Psoas muscle (tissue), 8 donors: Measurements from ENCODE around the gene CYP4F8. TPM values are rescaled to one million over a fixed set of nuclear protein-coding genes. Genes with fewer than 3 reads are reported as not detected.

Source experiments
- ATAC-seq, 4 donors: fragments of 200-7000 bp; cut with Tn5 transposase; one replicate each; pipeline ENCODE4 v1.9.1; 2020; ENCODE audit warnings: moderate library complexity in 3 of 4, mild to moderate bottlenecking in 2 of 4
- DNase-seq, 2 donors: peaks; one replicate each; pipeline ENCODE4 v3.0.0-alpha.2; 2020
- H3K27ac ChIP-seq: fragments of 200-600 bp; one replicate; pipeline ENCODE4 v1.8.0; 2022
- H3K27me3 ChIP-seq, 3 donors: fragments of 200-600 bp in 1 of 3; one replicate each; pipeline versions ENCODE4 v1.6.1 to v1.8.0; 2013 to 2022; ENCODE audit warnings: low read length in 2 of 3, mild to moderate bottlenecking in 2 of 3, moderate library complexity in 1 of 3; ENCODE audit not compliant: insufficient read depth in 3 of 3
- H3K36me3 ChIP-seq, 2 donors: fragments of 200-600 bp in 1 of 2; one replicate each; pipeline versions ENCODE4 v1.6.1 to v1.8.0; 2013 to 2022; ENCODE audit warnings: low read depth in 1 of 2, mild to moderate bottlenecking in 1 of 2, moderate library complexity in 1 of 2; ENCODE audit not compliant: insufficient read depth in 1 of 2
- H3K4me1 ChIP-seq: fragments of 200-600 bp; one replicate; pipeline ENCODE4 v1.8.0; 2022
- H3K4me3 ChIP-seq: fragments of 200-600 bp; one replicate; pipeline ENCODE4 v1.8.0; 2022; ENCODE audit warnings: mild to moderate bottlenecking
- H3K9me3 ChIP-seq: fragments of 200-600 bp; one replicate; pipeline ENCODE4 v1.8.0; 2022
- WGBS, 3 donors: extraction: QIAGEN DNeasy Blood & Tissue Kit; methylation state at CpG; one replicate each; pipeline versions ENCODE4 v1.1.6 to v1.1.7; 2013; 5-methylcytosine and 5-hydroxymethylcytosine counted together
- intact Hi-C, 2 donors: fragments of 100-400 bp; cut with DNase I; formaldehyde crosslinking; loops; one replicate each; pipeline versions ENCODE4 v1.11.0 to v1.14.2; 2022
- polyA plus RNA-seq, 3 donors: library from polyadenylated mRNA; stranded (reverse); fragments of 200-250 nt; gene quantifications; one replicate each; pipeline ENCODE4 v1.2.3, GENCODE V29; 2013
- total RNA-seq, 4 donors: library from RNA; stranded (reverse); fragmentation: NEBNext Ultra II Directional in 2 of 4; extraction: Animal tissue kit (Norgen Biotek cat#: 25700) in 2 of 4; gene quantifications; one replicate each; pipeline versions ENCODE4 v1.2.1 to v1.2.4, GENCODE V29; 2021 to 2023
- TF ChIP-seq, protein P1 (sequence below): fragments of 200-600 bp; IDR thresholded peaks from one replicate; pipeline ENCODE4 v1.8.0; 2022; ENCODE audit warnings: antibody characterized with exemption
- donor health status: healthy with polysubstance abuse.
- donor health status: DM: no; HTN: no; CAD: no; lungs with moderate emphysema.
- donor health status: Bipolar disorder and iron deficiency.
- donor health status: healthy.
- donor health status: DM: yes; HTN: yes; CAD: no.
- donor health status: DM: no; HTN: no; CAD: no.
- donor health status: DM: no; HTN: no; CAD: no.
- donor health status: DM: yes; HTN: yes; CAD: no.

Gene CYP4F8
- total and polyA plus RNA-seq, 7 donors, result not detected

DNA sequence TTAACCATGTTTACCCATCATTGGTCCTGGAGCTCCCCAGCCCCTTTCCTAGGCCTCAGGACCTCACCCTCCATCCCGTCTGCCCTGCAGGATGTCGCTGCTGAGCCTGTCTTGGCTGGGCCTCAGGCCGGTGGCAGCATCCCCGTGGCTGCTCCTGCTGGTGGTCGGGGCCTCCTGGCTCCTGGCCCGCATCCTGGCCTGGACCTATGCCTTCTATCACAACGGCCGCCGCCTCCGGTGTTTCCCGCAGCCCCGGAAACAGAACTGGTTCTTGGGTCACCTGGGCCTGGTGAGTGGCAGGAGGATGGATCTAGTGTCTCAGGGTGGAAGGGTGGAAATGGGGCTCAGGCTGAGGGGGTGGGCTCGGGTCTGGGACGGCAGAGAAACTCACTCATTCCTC is 508 bp downstream of the CYP4F8 start:
- H3K27me3 ChIP-seq, result peaks cover 0 to 13% (median 1%) of the 10 kb centered on the region in 3 donors
- H3K36me3 ChIP-seq, result no peaks in the 10 kb centered on the region
- DNase-seq (no peak), ATAC-seq (no peak)
- no peaks in the 10 kb centered on the region for H3K4me1 ChIP-seq
- TF ChIP-seq, protein P1, sequence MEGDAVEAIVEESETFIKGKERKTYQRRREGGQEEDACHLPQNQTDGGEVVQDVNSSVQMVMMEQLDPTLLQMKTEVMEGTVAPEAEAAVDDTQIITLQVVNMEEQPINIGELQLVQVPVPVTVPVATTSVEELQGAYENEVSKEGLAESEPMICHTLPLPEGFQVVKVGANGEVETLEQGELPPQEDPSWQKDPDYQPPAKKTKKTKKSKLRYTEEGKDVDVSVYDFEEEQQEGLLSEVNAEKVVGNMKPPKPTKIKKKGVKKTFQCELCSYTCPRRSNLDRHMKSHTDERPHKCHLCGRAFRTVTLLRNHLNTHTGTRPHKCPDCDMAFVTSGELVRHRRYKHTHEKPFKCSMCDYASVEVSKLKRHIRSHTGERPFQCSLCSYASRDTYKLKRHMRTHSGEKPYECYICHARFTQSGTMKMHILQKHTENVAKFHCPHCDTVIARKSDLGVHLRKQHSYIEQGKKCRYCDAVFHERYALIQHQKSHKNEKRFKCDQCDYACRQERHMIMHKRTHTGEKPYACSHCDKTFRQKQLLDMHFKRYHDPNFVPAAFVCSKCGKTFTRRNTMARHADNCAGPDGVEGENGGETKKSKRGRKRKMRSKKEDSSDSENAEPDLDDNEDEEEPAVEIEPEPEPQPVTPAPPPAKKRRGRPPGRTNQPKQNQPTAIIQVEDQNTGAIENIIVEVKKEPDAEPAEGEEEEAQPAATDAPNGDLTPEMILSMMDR, result no peak
- no peak overlapping the region for H3K27ac ChIP-seq
- intact Hi-C loops, result no loop called here
- no peaks in the 10 kb centered on the region for H3K9me3 ChIP-seq
- H3K4me3 ChIP-seq, result no peak overlapping the region
- WGBS, 3 donors, result 53 to 59% (median 57%) methylated on average over 14 of the region's 14 CpGs

DNA sequence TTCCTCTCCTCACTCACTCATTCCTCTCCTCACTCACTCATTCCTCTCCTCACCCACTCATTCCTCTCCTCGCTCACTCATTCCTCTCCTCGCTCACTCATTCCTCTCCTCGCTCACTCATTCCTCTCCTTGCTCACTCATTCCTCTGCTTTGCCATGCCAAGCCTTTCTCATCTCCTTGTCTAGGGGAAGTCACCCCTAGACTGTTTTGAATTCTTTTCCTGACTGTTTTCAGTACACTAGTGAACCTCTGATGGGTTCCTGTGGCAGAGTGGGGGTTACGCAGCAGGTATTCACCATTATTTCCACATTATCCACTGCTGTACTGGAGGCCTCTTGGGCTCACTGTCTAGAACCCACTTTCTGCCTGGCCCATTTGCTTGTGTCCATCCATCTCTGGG is 1.2 kb downstream of the CYP4F8 start:
- TF ChIP-seq, protein P1, result no peak
- DNase-seq, result no peak
- H3K36me3 ChIP-seq, result no peaks in the 10 kb centered on the region
- peaks cover 0 to 13% (median 1%) of the 10 kb centered on the region in 3 donors for H3K27me3 ChIP-seq
- intact Hi-C loops, result no loop called here
- no peak overlapping the region for H3K4me3 ChIP-seq
- no peaks in the 10 kb centered on the region for H3K4me1 ChIP-seq
- no peaks in the 10 kb centered on the region for H3K9me3 ChIP-seq
- H3K27ac ChIP-seq, result no peak overlapping the region
- WGBS, 3 donors, result 80 to 92% (median 81%) methylated on average over 4 of the region's 4 CpGs
- ATAC-seq, result no peak

DNA sequence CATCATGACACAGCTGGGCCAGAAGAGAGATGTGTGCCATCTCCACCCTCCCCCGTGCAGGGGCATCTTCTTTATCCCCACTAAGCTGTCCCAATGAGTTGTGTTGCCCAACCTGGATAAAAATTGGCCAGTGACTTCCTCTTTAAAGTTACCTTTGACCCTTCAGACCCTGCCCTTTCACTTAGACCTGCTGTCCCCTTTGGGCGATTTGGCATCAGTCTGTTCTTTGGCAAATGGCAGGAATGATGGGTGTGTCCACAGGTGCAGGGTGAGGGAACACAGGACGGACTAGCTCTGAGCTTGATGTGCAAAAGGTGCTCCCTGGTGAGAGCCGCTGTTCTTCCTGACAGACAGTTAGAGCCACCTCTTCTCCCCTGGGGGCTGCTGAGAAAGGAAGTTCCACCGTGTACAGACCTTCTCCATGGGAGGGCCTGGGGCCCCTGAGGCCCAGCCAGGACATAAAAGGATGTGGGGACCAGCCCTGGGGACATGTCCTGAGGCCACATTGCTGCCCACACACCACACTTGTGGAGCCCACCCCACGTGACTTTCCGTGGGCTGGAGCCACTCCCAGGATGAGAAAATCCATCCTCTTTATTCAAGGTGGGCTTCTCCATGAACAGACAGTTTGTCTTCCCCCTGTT is 1.7 kb downstream of the CYP4F8 start:
- Histone ChIP-seq H3K27ac (no peak overlapping the region), H3K9me3 (no peaks in the 10 kb centered on the region), H3K4me1 (no peaks in the 10 kb centered on the region), H3K27me3 (peaks cover 0 to 13% (median 1%) of the 10 kb centered on the region in 3 donors), H3K4me3 (no peak overlapping the region), H3K36me3 (no peaks in the 10 kb centered on the region)
- 44 to 57% (median 45%) methylated on average over 6 to 7 of the region's 7 CpGs for WGBS, 3 donors
- TF ChIP-seq, protein P1, result no peak
- ATAC-seq (no peak), DNase-seq (no peak)
- intact Hi-C loops, result no loop called here

DNA sequence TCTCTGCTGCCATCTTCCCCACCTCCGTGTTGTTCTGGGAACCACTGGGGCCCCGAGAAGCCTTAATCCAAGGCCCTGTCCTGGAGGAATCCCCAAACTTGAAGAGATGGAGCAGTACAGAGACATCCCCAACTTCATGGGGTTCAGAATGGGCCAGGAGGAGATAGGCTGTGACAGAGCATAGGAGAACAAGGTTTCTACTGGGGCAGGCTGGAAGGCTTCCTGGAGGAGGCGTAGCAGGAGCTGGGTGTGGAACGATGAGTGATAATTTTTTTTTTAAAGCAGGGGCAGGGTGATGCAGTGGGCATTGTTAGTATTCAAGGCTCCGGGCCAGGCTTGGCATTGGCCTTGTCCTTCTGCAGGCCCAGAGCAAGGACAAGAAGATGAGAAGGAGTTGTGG is 3.3 kb downstream of the CYP4F8 start:
- ATAC-seq (no peak), DNase-seq (no peak)
- H3K4me3 ChIP-seq, result no peak overlapping the region
- H3K27me3 ChIP-seq, result peaks cover 0 to 13% (median 1%) of the 10 kb centered on the region in 3 donors
- H3K36me3 ChIP-seq, result no peaks in the 10 kb centered on the region
- intact Hi-C loops, result no loop called here
- TF ChIP-seq, protein P1, result no peak
- WGBS, 3 donors, result 72 to 76% (median 73%) methylated on average over 5 of the region's 5 CpGs
- no peaks in the 10 kb centered on the region for H3K9me3 ChIP-seq
- no peak overlapping the region for H3K27ac ChIP-seq
- H3K4me1 ChIP-seq, result no peaks in the 10 kb centered on the region

DNA sequence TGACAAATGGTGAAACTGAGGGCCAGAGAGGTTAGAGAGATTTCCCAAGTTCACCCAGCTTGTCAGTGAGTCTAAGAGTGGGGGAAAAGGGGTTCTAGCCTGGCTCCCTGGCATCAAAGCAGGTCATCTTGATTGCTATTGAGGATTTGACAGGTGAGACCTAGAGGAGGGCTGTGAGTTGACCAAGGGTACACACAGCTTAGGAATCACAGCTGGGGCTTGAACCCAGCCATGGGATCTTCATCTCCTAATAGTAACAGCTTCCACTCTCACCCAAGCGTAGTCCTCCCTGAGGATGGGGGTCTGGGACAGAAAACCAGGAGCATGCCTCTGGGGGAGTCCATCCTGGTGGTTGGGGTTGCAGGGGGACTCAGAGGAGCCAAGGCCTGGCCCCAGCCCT is 6.8 kb downstream of the CYP4F8 start:
- H3K27ac ChIP-seq, result no peak overlapping the region
- 48 to 64% (median 55%) methylated on average over 1 of the region's 1 CpG for WGBS, 3 donors
- peaks cover 0 to 13% (median 0%) of the 10 kb centered on the region in 3 donors for H3K27me3 ChIP-seq
- intact Hi-C loops, result no loop called here
- no peak for ATAC-seq
- peaks cover 3% of the 10 kb centered on the region for H3K9me3 ChIP-seq
- TF ChIP-seq, protein P1, result no peak
- H3K4me1 ChIP-seq, result no peaks in the 10 kb centered on the region
- H3K4me3 ChIP-seq, result no peak overlapping the region
- no peaks in the 10 kb centered on the region for H3K36me3 ChIP-seq
- DNase-seq, result no peak
